ENCODE results near the gene NAXD.

GRCh38 chr13:110597041-110597689 lies 18.2 kb upstream of the NAXD start:
- TF ChIP-seq ZBTB33 (IDR thresholded peaks at IDR 0.05; ENCODE audit: extremely low read depth, insufficient replicate concordance, low read length), result no peak
- TF ChIP-seq POLR2A (IDR thresholded peaks at IDR 0.05; ENCODE audit: borderline replicate concordance, extremely low read depth, insufficient read depth, insufficient read length), result no peak
- no peak for TF ChIP-seq JUND (IDR thresholded peaks at IDR 0.05)
- no peak for TF ChIP-seq CTCF (IDR thresholded peaks at IDR 0.05 in 2 of 3, conservative IDR thresholded peaks at IDR 0.05 in 1 of 3; ENCODE audit: borderline replicate concordance in 1 of 3, insufficient read depth in 1 of 3, low read depth in 2 of 3, low read length in 2 of 3)
- TF ChIP-seq EZH2phosphoT487 (IDR thresholded peaks at IDR 0.05; ENCODE audit: borderline replicate concordance), result no peak
- TF ChIP-seq RAD21 (IDR thresholded peaks at IDR 0.05; ENCODE audit: low read depth), result no peak
- TF ChIP-seq ZNF274 (IDR thresholded peaks at IDR 0.05; ENCODE audit: low read depth, low read length), result no peak
- no peak for TF ChIP-seq POLR2AphosphoS5 (IDR thresholded peaks at IDR 0.05; ENCODE audit: low read depth, low read length)
- no peak for TF ChIP-seq SRF (IDR thresholded peaks at IDR 0.05; ENCODE audit: low read depth)
- TF ChIP-seq EGR1 (IDR thresholded peaks at IDR 0.05; ENCODE audit: low read depth), result no peak
- TF ChIP-seq ELF1 (IDR thresholded peaks at IDR 0.05; ENCODE audit: borderline replicate concordance, low read depth), result no peak
- TF ChIP-seq TCF7L2 (IDR thresholded peaks at IDR 0.05; ENCODE audit: borderline replicate concordance, extremely low read depth, insufficient read depth, insufficient read length), result no peak
- TF ChIP-seq SP1 (IDR thresholded peaks at IDR 0.05; ENCODE audit: low read depth), result no peak

Data from HCT116 (cell line).